SH-SY5Y (cell line): Measurements from ENCODE around the gene MMAB.

Source experiments
- GATA2 ChIP-seq: IDR thresholded peaks from 2 replicates; pipeline ENCODE4 v1.6.1; 2011; ENCODE audit warnings: mild to moderate bottlenecking, low read depth, low read length
- GATA3 ChIP-seq: IDR thresholded peaks from 2 replicates; pipeline ENCODE4 v1.6.1; 2011; ENCODE audit warnings: low read depth, mild to moderate bottlenecking, low read length, moderate library complexity

MMAB gene

DNA sequence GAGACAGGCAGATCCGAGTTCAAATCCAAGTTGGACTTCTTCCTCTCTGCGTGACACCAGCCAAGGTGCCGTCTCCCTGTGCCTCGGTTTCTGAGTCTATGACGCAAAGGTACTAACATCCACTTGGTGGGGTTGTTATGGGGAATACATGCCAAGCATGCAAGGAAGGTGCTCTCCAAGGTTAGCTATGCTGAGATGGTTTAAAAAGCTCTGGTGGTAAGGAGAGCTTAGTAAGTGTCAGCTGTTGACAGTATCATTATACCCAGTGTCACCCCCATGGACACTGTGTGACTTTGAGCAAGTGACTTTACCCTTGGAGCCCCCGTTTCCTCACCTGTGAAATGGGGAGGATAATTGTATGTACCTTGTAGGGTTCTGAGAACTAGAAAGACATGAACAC is 22.2 kb downstream of the MMAB start:
- TF ChIP-seq GATA3, result no peak
- TF ChIP-seq GATA2, result no peak

DNA sequence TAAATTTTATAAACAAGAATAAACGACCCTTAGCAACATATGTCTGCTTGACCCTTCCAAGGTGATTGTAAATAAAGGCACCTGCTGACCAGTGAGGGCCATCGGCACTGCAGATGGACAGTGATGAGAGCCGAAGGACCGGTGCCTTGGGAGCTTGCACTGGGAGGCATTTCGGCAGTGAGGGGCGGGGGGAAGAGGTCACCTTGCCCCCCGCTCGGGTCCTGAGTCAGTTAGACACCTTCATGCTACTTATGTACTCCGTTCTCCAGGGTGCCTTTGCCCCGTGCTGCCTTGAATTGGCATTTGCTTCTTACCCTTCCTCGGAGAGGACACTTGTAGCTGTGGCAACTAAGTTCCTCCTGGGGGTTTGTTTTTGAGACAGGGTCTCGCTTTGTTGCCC is 23.0 kb downstream of the MMAB start:
- TF ChIP-seq GATA2 (no peak), GATA3 (no peak)

DNA sequence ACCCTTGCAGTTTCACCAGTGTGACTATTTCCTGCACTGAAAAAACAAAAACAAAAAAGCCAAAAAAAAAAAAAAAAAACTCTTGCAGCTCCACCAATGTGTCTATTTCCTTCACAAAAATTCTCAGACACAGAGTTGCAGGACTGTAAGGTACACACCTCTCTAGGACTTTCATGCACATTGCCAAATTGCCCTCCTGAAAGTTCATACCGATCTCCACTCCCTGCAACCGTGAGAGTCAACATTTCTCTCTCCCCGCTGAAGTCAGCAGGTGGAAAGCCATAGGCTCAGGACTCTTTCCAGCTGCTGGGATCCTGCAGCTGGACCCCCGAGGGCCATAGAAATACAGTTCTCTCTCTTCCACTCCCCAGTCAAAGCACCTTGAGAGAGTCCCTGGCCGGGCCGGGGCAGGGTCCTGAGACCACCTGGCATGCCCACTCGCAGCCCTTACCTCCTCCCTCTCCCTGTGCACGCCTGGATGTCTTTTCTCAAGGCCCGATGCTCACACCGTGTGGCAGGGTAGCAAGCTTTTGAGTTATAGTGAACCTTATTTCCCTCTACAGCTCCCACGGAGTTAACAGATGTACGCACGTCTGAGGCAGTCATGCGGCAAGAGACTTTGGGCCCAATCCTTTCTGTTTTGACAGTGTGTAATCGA is 23.6 kb downstream of the MMAB start:
- no peak for TF ChIP-seq GATA3
- no peak for TF ChIP-seq GATA2

DNA sequence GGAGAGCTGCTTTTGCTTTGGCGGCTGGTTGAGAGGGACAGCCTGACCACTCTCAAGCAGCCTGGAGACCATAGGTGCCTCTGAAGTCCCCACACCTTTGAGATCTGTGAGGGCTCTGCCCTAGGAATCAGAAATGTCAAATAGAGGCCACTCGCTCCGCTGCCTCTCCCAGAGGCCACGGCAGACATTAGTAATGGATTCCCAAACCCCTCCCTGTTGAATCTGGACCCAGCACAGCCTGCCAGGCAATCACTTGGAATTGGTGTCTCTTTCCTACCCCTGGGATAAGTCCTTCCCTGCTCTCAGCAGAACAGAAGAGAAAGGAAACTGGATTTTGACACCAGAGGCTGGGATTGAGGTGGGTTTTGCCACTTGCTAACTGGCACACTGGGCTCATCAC is 25.0 kb downstream of the MMAB start:
- no peak for TF ChIP-seq GATA3
- TF ChIP-seq GATA2, result no peak

DNA sequence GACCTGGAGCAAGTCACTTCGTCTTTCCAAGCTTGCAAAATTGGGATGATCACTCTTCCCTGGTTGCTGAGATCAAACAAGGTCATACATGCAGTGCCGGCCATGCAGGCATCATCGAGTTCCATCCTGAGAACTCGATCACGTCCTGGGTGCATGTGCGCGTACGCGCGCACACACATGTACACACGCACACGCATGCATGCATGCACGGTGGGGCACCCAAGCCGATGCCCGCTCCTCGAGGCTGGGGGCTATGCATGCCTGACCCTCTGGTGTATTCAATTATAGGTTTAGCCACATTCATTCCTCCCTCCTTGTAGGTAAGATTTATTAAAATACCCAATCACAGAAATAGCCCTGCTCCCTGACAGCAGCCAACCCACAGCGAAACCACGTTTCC is 26.0 kb downstream of the MMAB start:
- TF ChIP-seq GATA3 (no peak), GATA2 (no peak)

DNA sequence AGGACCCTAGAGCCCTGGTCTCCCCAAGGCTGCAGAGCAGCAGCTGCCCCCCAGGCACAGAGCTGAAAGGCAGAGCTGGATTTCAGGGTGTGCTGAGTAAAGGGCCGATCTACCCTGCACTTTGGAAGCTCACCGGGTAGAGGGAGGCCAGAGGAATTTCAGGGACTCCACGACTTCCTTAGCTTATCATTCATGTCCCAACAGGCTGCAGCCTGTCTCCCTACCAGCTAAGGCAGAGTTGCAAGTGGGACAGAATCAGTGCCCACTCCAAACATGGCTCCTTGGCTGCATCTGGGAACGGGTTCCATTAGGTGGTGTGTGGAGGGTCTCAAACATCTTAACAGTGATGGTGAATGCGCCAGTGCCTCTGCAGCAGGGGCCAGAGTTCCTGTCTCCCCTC is 27.5 kb downstream of the MMAB start:
- TF ChIP-seq GATA2, result no peak
- no peak for TF ChIP-seq GATA3

DNA sequence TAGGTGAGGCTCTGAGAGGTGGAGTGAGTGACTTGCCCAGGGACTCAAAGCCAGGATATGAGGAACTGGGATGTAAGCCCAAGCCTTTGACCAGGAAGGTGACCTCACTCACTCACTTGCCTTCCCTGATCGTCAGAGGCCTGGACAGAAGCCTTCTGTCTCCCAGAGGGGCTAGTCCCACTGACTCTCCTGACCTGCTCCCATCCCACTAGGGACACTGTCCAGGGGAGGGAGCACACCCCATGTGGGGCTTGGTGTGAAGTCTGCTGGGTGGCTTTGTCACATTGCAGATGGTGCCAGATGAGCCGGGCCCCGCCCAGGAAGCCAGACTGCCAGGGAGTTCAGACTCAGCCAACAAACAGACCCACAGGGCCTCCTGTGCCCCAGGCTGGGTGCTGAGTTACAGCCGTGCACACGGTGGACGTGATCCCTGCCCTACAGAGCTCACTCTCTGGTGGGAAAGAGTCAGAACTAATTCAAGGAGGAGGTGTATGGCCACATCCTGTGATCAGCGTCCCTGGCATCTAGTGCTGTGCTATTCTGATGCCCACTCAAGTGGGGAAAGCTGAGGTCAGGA is 28.3 kb downstream of the MMAB start:
- no peak for TF ChIP-seq GATA2
- TF ChIP-seq GATA3, result no peak

DNA sequence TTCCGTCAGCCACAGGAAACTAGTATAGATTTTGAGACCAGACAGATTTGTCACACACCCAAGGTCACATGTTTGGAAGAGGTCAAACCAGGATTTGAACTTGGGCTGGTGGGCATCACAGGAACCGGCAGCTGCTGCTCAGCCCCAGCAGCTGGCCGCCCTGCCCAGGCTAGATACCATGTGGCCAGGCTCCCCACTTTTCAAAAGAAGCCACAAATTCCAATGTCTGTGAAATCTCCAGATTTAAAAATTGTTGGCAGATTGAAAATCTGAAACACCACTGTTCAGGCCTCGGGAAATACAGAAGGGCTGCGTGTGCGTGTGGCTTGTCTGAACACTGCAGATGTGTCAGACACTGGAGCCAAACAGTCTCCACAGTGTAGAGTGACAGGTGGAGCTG is 30.4 kb downstream of the MMAB start:
- TF ChIP-seq GATA3 (no peak), GATA2 (no peak)

DNA sequence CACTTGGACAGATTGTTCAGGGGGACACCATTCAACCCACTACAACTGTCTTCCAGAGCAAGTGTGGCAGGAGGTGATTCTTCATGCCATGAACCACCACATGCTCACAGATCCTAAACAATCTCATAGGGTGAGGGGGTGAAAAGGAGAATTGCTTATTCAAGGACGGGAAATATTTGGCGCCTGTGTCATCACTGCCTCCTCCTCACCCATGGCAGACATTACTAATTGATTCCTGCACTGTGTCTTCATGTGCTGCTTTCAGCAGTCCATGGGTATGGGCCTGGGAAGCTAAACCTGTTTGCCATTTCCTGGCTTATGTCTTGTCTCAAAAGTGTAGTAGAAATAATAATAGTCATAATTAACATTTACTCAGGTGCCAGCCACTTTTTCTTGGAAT is 31.3 kb downstream of the MMAB start:
- TF ChIP-seq GATA3 (no peak), GATA2 (no peak)

DNA sequence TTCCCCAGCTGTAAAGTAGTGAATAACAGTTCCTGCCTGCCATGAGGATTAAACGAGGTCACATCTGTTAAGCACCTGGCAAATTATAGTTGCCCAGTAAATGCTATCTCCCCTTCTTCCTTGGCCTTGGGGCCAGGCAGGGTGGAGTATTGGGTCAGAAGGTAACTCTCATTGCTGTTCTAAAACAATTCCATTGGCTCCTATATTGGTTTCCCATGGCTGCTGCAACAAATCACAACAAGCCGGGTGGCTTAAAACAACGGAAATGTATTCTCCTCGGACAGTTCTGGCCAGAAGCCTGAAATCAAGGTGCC is 31.9 kb downstream of the MMAB start:
- TF ChIP-seq GATA3 (no peak), GATA2 (peak; percentile 25; the same call in 1 of the 2 replicates)

DNA sequence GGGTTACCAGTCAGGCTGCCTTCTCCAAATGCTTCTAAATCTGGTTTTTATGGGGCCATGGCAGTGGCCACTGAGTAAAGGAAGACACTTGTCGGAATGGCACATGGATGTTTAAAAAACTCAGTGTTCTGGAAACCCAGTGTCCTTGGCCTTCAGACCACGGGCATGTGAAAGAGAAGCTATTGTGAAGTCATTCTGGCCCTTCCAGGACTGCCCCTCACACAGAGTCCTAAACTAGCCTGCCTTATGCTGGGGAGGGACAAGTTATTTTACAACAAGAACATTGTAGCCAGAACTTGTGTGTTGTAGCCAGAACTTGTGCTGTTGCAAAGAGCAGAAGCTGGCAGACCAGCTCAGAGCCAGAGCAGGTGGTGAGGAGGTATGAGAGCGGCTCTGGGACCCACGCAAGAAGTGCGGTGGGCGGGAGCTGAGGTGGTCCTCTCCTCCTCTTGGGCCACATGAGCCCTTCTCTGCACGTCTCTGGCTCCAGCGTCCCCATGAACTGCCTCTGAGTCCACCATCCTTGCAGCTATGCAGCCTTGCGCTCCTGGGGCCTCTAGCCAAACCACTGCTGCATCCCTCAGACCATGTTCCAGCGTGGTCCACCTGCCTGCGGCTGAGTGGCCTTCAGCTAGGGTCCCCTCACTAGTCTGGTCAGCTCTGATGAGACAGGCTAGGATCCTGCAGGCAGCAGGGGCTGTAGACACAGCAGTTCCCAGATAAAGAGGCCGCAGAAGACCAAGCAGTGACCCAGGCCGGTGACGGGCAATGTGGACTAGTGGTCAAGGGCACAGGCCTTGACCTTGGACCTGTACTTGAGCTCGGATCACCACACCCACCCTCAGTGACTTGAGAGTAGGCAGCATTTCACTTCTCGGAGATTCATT is 32.5 kb downstream of the MMAB start:
- no peak for TF ChIP-seq GATA3
- no peak for TF ChIP-seq GATA2

DNA sequence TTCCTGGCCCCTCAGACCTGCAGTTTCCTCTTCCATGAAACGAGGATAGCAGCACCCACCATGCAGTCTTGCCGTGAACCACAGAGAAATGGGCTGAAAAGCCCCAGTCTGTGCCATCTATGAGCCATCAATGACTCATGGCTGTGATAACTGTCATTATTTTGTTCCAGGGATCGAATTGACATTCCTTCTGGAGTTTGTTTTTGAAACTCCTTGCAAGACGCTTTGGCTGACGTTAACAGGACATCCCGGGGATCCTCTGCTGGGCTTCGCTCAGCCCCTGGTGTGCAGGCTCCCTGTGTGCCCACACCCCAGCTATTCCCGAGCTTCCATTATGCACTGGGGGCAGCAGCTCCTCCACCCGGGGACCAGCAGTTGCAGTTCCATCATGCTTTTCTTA is 33.8 kb downstream of the MMAB start:
- TF ChIP-seq GATA2 (no peak), GATA3 (no peak)

DNA sequence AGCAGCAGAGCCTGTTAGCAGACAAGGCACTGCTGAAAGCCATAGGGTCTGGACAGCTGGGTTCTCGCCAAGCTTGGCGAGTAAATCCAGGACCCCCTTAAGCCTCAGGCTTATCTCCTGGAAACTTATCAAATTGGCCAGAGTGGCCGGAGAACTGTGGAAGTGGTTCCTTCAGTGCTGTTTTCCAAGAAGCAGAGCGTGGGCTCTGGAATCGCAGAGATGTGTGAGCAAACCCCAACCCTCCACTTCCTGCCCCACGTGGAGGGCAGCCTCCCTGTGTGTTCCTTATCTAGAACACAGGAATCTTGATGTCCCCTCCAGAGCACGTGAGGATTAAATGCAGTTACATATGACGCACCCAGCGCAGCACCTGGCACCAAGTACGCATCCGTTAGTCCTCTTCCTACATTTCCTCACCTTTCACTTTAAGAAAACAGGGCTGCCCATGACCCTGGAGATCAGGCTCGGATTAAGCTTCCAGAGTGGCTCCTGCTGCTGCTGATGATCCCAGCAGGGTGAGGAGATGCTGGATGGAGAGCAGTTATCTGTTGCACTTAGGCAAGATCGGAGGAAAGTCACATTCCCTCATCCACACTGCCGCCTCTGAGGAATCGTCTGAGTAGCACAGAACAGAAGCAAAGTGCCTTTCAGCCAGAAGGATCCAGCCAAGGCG is 35.0 kb downstream of the MMAB start:
- TF ChIP-seq GATA3 (no peak), GATA2 (peak; percentile 82)

DNA sequence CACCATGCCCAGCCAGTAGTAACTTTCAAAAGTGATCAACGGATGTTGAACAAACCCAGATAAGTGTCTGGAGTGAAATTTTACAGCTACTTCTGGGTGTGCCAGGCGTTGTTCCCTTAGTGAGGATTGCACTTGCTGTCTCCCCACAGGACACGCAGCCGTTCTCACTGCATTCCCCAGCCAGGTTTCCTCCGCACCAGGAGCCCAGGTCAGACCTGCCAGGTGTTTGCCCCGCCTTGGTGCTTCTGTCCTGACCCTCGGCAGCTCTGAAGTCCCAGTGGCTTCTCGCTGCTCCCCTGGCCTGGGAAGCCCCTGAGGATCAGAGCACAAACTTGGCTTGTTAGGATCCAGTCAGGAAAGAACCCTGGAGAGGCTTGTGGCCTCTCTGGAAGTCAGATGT is 36.2 kb downstream of the MMAB start:
- TF ChIP-seq GATA3 (no peak), GATA2 (no peak)

DNA sequence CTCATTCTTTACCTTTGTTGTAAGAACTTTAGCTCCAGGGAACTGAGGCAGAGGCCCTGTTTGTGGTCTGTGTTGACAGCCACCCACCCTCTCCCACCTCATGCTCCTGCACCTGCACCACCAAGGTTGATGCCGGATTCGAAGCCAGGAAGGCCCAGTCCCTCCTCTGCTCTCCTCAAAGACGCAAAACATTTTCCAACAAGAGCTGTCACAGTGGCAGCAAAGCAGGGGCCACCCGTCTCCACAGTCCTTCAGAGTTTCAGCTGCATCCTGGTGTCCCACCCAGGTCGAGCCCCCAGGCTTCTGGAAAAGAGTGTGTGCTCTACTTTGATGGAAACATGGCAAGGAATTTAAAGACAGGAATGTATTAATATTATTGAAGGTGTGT is 37.4 kb downstream of the MMAB start:
- TF ChIP-seq GATA2 (no peak), GATA3 (no peak)
